Activated CD4-positive, alpha-beta T cell treated with anti-CD3 and anti-CD28 coated beads, Interleukin-2, amount 10 ng/mL, durations not matched to agents 24 days and 14 days (primary cell): Measurements from ENCODE around the gene RPS15A. TPM values are rescaled to one million over a fixed set of nuclear protein-coding genes. Genes with fewer than 3 reads are reported as not detected.

Experiments used
- DNase-seq: peaks from one replicate; pipeline ENCODE4 v3.0.0; 2022
- H3K27ac Mint-ChIP-seq: one replicate; pipeline ENCODE4 v1.8.0; 2022; ENCODE audit warnings: mild to moderate bottlenecking, mixed read lengths
- H3K27me3 Mint-ChIP-seq: one replicate; pipeline ENCODE4 v1.8.0; 2022; ENCODE audit warnings: mixed read lengths
- H3K36me3 Mint-ChIP-seq: one replicate; pipeline ENCODE4 v1.8.0; 2022; ENCODE audit warnings: low read depth, mild to moderate bottlenecking, mixed read lengths
- H3K4me1 Mint-ChIP-seq: one replicate; pipeline ENCODE4 v1.8.0; 2021; ENCODE audit warnings: mixed read lengths
- H3K4me3 Mint-ChIP-seq: one replicate; pipeline ENCODE4 v1.8.0; 2022; ENCODE audit warnings: mild to moderate bottlenecking, moderate library complexity, mixed read lengths
- H3K9me3 Mint-ChIP-seq: one replicate; pipeline ENCODE4 v1.8.0; 2021; ENCODE audit warnings: mixed read lengths
- intact Hi-C: fragments of 100-400 bp; cut with micrococcal nuclease; formaldehyde crosslinking; loops from one replicate; pipeline ENCODE4 v1.15.1; 2023
- total RNA-seq: library from RNA; stranded (reverse); gene quantifications from 2 replicates; pipeline ENCODE4 v1.2.3, GENCODE V29; 2022

RPS15A gene
- total RNA-seq, 1 donor from 2014 or later, result 1,884 TPM

DNA sequence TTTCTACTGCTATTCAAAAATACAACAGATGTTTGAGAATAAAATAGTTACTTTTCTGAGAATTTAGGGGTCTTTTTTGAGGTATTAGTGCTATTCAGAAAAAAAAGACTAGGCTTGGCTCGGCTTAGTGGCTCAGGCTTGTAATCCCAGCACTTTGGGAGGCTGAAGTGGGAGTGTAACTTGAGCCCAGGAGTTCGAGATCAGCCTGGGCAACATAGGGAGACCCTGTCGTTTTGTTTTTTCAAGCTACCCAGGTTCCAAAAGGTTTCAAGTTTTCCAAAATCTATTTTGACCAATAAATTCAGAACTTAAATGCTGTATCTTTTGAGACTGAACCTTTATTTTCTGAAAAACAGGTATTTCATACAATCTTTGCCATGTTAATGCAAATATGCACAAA is 14.4 kb upstream of the RPS15A start:
- intact Hi-C loops, result loop anchor here (5.0 kb wide), 3 partner anchors 33 to 718 kb away; partner anchors contain the start of genes CCP110, COQ7 and GDE1
- H3K27me3 Mint-ChIP-seq, result no peaks in the 10 kb centered on the region
- peaks cover 45% of the 10 kb centered on the region for H3K4me1 Mint-ChIP-seq
- H3K36me3 Mint-ChIP-seq, result peaks cover 53% of the 10 kb centered on the region
- peak overlapping the region; percentile 91 for H3K27ac Mint-ChIP-seq
- peak overlapping the region; percentile 68 for H3K4me3 Mint-ChIP-seq
- DNase-seq, result no peak
- no peaks in the 10 kb centered on the region for H3K9me3 Mint-ChIP-seq

DNA sequence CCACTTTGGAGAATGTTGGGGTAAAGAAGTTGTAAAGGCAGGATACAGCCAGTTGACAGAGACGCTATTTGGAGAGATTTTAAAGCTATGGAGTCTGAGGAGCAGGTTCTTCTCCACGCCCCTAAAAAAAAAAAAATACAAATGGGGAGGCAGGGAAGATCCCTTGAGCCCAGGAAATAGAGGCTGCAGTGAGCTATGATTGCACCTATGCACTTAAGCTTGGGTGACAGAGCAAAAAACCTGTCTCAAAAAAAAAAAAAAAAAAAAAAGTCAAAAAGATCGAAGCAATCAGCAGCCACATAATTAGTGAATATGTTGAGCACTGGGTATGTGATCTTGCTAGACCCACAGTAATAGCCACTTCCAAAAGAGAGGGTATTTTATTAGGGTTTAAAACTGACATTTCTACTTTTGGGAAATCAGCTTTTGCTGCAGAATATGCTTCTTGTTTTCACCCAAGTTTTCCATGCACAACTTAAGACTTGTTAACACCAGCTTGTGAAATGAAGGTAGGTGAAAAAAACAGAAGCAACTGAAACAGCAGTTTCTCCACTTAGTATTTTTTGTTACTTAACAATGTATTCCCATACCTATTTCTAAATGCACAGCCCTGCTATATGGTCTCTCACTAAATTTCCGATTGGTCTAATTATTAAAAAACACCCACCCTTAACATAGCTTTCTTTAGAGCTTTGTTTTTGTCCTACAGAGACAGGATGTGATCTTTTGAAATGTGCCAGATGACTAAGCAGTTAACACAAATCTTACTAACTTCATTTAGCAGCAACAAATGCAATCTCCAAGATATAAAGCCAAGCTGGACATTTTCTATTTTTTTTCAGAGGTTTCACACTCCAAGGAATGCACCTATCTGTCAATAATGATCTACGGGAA is 13.7 kb upstream of the RPS15A start:
- Mint-ChIP-seq H3K27me3 (no peaks in the 10 kb centered on the region), H3K9me3 (no peaks in the 10 kb centered on the region), H3K4me1 (peaks cover 49% of the 10 kb centered on the region), H3K27ac (peak overlapping the region; percentile 91), H3K36me3 (peaks cover 47% of the 10 kb centered on the region), H3K4me3 (peak overlapping the region; percentile 68)
- intact Hi-C loops, result loop anchor here (5.0 kb wide), 3 partner anchors 33 to 718 kb away; partner anchors contain the start of genes CCP110, COQ7 and GDE1
- no peak for DNase-seq

DNA sequence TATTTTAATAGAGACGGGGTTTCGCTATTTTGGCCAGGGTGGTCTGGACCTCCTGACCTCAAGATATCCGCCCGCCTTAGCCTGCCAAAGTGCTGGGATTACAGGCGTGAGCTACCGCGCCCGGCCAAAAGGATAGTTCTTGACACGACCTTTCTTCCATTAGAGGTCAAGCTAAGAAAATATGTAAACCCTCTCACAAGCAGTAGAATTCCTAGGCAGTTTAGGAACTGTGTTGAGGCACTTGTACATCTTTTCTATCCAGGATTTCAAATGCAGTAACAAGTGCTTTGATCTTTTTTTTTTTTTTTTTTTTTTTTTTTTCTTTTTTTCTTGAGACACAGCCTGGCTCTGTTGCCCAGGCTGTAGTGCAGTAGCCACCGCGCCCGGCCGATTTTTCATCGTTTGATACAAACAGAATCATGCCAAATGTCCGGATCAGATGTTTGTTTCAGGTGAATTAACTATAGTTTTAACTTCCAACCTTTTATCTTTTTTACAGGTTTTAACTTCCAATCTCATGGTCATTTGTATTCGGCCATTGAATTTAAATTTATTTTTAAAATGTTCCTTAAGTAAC is 12.7 kb upstream of the RPS15A start:
- Mint-ChIP-seq H3K9me3 (no peaks in the 10 kb centered on the region), H3K4me1 (peaks cover 54% of the 10 kb centered on the region), H3K27me3 (no peaks in the 10 kb centered on the region), H3K36me3 (peaks cover 46% of the 10 kb centered on the region), H3K4me3 (peak overlapping the region; percentile 99), H3K27ac (peak overlapping the region; percentile 97)
- DNase-seq, result peak; percentile 56
- intact Hi-C loops, result loop anchor here (5.0 kb wide), 3 partner anchors 34 to 719 kb away; partner anchors contain the start of genes CCP110, COQ7 and GDE1

DNA sequence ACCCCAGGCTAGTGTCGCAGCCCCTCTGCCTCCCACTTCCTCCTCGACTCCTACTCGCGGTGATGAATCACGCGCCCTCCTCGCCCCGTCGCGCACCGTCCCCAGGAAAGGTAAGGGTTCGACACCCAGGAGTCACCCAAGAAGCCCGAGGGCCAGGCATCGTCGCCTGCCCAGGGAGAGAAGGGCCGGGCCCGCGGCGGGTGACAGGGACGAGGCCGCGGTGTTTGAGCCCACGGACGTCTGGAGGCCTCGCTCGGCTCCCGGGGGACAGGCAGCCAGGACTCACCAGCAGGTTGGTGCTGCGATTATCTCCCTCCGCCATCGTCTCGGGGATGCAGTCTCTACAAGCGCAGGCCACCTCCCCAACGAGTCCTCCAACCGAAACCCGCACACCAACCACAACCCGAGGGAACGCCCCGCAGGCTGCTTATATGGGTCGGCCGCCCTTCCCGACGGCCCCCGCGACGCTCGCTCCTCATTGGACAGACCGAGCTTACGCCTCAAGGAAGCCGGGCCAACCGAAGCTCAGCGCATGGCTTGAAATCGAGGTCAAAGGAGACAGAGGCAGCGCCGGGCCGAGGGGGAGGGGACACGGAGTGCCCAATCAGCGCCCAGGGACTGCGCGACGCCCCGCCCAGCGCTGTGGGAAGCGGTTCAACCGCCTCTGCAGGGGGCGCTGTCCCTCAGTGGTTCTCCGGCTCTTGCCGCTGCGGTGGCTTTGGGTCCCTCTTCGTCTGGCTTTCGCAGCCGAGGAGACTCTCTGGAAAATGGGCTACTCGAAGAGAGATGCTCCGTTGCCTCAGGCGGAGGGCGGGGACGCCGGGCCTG is 11.2 kb upstream of the RPS15A start, which contains the start of gene ARL6IP1:
Gene ARL6IP1, minus strand, starts transcription at position 405 of the 828 bp plus-strand sequence. Its CDS starts 83 bp downstream, at position 322.
- peak within 1 kb of the TSS; percentile 97 for H3K27ac Mint-ChIP-seq
- H3K9me3 Mint-ChIP-seq, result no peaks in the 10 kb centered on the region
- peaks cover 59% of the 10 kb centered on the region for H3K4me1 Mint-ChIP-seq

DNA sequence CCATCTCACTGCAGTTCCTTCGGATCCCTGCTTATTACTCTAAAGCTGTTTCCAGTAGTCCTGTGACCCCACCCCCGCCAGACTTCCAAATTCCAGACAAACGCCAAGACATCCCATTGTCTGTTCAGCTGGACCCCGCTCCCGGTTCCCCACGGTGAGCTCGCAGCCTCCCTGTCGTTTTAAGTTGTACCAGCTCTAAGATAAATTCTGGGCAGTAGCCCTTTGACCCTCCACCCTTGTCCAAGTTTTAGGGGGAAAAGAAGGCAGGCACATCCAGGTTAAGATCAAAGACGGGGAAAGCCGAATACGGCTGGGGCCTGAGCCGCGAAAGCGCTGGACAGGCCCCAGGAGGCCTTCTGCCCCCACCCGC is 10.6 kb upstream of the RPS15A start:
- intact Hi-C loops, result loop anchor here (1.0 to 5.0 kb wide), 7 partner anchors 10 to 722 kb away; partner anchors contain the start of genes CCP110, COQ7, GDE1 and RPS15A
- peaks cover 58% of the 10 kb centered on the region for H3K4me1 Mint-ChIP-seq
- peak overlapping the region; percentile 99 for H3K4me3 Mint-ChIP-seq
- peaks cover 46% of the 10 kb centered on the region for H3K36me3 Mint-ChIP-seq
- H3K27me3 Mint-ChIP-seq, result no peaks in the 10 kb centered on the region
- H3K27ac Mint-ChIP-seq, result peak overlapping the region; percentile 97
- H3K9me3 Mint-ChIP-seq, result no peaks in the 10 kb centered on the region
- DNase-seq, result no peak

More for the DNA sequence above, 11.2 kb upstream of the RPS15A start, which contains the start of gene ARL6IP1:
- H3K27me3 Mint-ChIP-seq, result no peaks in the 10 kb centered on the region
- peak; percentile 99 for DNase-seq
- H3K4me3 Mint-ChIP-seq, result peak within 1 kb of the TSS; percentile 99
- H3K36me3 Mint-ChIP-seq, result peaks cover 47% of the 10 kb centered on the region
- intact Hi-C loops, result loop anchor here (1.0 to 5.0 kb wide), 7 partner anchors 11 to 721 kb away; partner anchors contain the start of genes CCP110, COQ7, GDE1 and RPS15A

DNA sequence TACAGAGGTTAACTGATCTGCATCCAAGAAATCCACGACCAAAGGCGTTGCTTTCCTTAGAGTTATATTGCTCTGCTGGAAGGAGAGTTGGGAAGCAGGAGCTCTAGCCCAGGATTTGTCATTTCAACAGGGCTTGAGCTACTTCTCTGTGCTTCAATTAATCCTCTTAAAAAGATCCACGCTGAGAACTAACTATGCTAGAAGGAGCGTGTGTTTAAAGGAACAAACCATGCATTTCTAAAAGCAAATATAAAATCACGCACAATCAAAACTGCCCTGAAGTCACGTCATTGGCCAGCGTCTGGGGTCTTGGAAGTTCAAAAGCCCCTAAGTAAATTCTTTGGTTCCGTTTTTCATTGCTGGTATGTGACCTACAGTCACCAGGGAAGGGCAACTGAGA is 10.2 kb upstream of the RPS15A start:
- peaks cover 56% of the 10 kb centered on the region for H3K4me1 Mint-ChIP-seq
- intact Hi-C loops, result loop anchor here (2.0 to 5.0 kb wide), 4 partner anchors 13 to 722 kb away; partner anchors contain the start of genes CCP110, COQ7 and GDE1
- peak overlapping the region; percentile 97 for H3K27ac Mint-ChIP-seq
- DNase-seq, result no peak
- peak overlapping the region; percentile 99 for H3K4me3 Mint-ChIP-seq
- H3K27me3 Mint-ChIP-seq, result no peaks in the 10 kb centered on the region
- H3K9me3 Mint-ChIP-seq, result no peaks in the 10 kb centered on the region
- H3K36me3 Mint-ChIP-seq, result peaks cover 50% of the 10 kb centered on the region

DNA sequence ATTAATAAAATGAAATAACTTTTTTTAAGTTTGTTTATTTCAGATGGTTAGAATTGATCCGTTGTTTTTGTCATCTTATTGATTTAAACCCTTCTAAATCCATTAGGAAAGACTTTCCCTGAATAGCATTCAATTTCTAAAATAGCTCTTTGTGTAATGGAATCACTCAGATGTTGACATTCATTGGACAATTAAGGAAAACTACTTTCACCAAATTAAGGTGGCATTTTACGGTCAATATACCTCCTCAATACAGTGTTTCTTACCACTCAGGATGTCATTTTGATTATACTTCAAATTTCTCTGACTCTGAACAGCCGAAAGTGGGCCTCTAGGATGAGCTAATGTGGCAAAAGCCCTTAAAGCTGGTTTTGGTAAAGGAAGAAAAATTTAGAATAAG is 9.4 kb upstream of the RPS15A start:
- H3K27ac Mint-ChIP-seq, result peak overlapping the region; percentile 97
- intact Hi-C loops, result no loop called here
- H3K4me3 Mint-ChIP-seq, result peak overlapping the region; percentile 99
- H3K4me1 Mint-ChIP-seq, result peaks cover 51% of the 10 kb centered on the region
- H3K27me3 Mint-ChIP-seq, result no peaks in the 10 kb centered on the region
- H3K9me3 Mint-ChIP-seq, result no peaks in the 10 kb centered on the region
- DNase-seq, result no peak
- H3K36me3 Mint-ChIP-seq, result peaks cover 54% of the 10 kb centered on the region

DNA sequence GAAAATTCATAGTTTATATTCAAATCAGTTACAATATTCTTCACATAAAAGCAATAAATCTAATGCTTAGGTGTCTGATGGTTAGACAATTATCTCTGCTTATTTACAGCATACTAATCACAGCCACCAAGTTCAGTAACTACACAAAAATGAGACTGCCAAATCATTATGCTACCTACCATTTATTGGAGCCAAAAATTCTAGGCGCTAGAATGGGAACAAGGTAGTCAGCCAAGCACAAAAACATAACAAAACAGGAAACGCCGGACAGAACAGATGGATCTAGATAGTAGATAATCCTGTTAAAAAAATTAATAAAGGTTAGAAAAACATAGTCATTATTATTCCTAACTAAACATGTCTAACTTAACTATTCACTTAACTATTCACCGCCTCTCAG is 7.6 kb upstream of the RPS15A start:
- Mint-ChIP-seq H3K27ac (peak overlapping the region; percentile 34), H3K4me3 (peak overlapping the region; percentile 40), H3K4me1 (peaks cover 44% of the 10 kb centered on the region), H3K36me3 (peaks cover 59% of the 10 kb centered on the region), H3K27me3 (no peaks in the 10 kb centered on the region), H3K9me3 (no peaks in the 10 kb centered on the region)
- DNase-seq, result no peak
- intact Hi-C loops, result no loop called here

DNA sequence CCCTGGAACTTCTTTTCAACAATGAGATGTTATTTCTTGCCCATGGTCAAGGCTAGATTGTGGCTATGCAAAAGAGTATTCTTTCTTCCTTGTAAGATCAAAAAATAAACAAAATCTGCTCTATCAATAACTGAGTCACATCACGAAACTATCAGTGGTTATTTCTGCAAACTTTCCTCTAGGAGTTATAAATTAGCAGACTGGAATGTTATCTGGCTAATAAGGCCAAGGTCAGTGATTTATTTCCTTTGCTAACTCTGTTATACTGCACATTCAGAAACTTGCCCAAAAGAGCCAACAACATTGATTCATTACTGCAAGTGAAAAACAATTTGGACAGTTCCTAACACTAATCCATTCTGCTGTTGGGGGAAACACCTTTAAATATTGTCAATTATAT is 6.2 kb upstream of the RPS15A start:
- intact Hi-C loops, result no loop called here
- H3K27ac Mint-ChIP-seq, result no peak overlapping the region
- H3K36me3 Mint-ChIP-seq, result peaks cover 64% of the 10 kb centered on the region
- no peaks in the 10 kb centered on the region for H3K27me3 Mint-ChIP-seq
- no peak for DNase-seq
- H3K9me3 Mint-ChIP-seq, result no peaks in the 10 kb centered on the region
- no peak overlapping the region for H3K4me3 Mint-ChIP-seq
- peaks cover 38% of the 10 kb centered on the region for H3K4me1 Mint-ChIP-seq

DNA sequence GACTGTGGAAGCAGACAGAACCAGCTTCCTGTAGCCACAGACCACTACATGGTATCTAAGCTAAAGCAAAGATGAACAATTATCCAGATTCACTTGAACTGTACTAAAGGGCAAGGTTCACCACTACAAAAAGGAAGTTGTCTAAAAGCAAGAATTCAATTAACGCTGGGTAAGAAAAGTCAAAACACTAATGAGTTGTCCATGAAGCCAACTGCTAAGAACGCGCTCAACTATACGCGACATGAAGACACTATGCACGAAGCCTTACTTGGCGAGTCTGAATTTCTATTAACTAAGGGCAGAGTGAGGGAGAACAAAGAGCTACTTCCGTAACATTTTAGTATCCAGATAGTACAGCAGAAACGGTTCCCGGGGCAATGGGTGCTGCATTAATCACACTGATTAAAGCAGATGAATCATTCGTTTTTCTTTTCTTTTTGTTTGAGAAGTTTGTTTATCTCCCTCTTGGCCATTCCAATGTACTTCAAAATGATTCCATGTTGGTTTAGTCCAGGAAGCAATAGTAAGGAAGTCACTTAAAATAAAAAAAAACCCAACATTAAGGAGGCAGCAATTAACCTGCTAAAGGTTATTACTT is 2.8 kb upstream of the RPS15A start:
- no peaks in the 10 kb centered on the region for H3K9me3 Mint-ChIP-seq
- peaks cover 35% of the 10 kb centered on the region for H3K4me1 Mint-ChIP-seq
- H3K4me3 Mint-ChIP-seq, result no peak overlapping the region
- DNase-seq, result no peak
- intact Hi-C loops, result no loop called here
- peak overlapping the region; percentile 3 for H3K27ac Mint-ChIP-seq
- peaks cover 72% of the 10 kb centered on the region for H3K36me3 Mint-ChIP-seq
- H3K27me3 Mint-ChIP-seq, result peaks cover 2% of the 10 kb centered on the region

DNA sequence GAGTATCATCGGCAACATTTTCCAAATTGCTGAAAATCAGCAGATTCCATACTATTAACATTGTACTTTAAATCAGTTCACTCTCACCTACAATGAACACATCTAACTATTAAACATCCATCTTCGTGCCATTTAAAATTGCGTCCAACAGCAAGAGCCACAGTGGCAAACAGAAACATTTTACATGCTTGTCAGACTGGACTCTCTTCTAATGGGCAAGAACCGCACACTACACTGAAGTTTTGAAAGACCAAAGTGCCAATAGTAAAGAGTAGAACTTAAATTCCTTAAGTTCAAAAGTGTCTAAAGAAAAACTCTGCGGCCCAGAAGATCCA is 652 bp downstream of the RPS15A start:
- H3K9me3 Mint-ChIP-seq, result peaks cover 7% of the 10 kb centered on the region
- no peak for DNase-seq
- H3K4me3 Mint-ChIP-seq, result peak overlapping the region; percentile 99
- H3K27ac Mint-ChIP-seq, result peak overlapping the region; percentile 97
- H3K36me3 Mint-ChIP-seq, result peaks cover 83% of the 10 kb centered on the region
- H3K4me1 Mint-ChIP-seq, result peaks cover 50% of the 10 kb centered on the region
- intact Hi-C loops, result no loop called here
- peaks cover 2% of the 10 kb centered on the region for H3K27me3 Mint-ChIP-seq

DNA sequence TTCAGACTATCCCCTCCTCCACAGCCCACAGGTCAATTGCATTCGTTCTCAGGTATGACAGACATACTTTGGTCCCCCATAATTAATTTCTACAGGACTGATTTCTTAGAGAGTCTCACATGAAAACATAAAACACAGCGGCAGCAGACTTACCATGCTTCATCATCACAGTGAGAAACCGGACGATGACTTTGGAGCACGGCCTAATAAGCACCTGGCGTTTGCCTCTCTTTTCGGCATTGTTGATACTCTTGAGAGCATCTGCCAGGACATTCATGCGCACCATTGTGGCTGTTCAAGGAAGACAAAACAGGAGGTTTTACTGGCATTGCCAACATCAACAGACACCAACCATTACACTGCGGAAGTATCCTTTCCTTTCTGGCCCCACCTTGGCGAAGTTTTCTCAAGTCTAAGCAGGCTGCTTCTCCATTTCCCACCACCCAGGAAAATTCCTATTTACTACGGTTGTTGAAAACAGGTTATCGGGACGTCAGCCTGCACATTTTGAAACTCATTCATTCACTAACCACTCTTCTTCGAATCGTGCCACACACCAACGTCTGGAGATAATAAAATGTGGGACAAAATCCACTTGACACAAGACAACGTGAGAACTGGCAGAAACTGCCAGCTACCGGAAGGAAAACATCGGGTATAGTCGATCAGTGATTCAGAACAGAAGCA is 1.2 kb downstream of the RPS15A start:
- Mint-ChIP-seq H3K4me1 (peaks cover 52% of the 10 kb centered on the region), H3K36me3 (peaks cover 82% of the 10 kb centered on the region), H3K27me3 (peaks cover 2% of the 10 kb centered on the region), H3K4me3 (peak overlapping the region; percentile 99), H3K27ac (peak overlapping the region; percentile 97), H3K9me3 (peaks cover 7% of the 10 kb centered on the region)
- intact Hi-C loops, result no loop called here
- DNase-seq, result no peak
